NT2/D1 (cell line): ENCODE measurements around the gene RPTOR.

Source experiments
- DNase-seq: peaks from one replicate; pipeline ENCODE4 v3.0.0-alpha.2; 2011; ENCODE audit warnings: low read depth, low spot score
- H3K27me3 ChIP-seq: 2 replicates; pipeline ENCODE4 v1.6.0; 2011; ENCODE audit warnings: mild to moderate bottlenecking; ENCODE audit not compliant: insufficient read length, insufficient read depth
- H3K36me3 ChIP-seq: 2 replicates; pipeline ENCODE4 v1.6.1; 2011; ENCODE audit warnings: mild to moderate bottlenecking, low read length, mixed read lengths; ENCODE audit not compliant: insufficient read depth, insufficient read length
- H3K4me1 ChIP-seq: 2 replicates; pipeline ENCODE4 v1.5.1; 2011; ENCODE audit not compliant: insufficient read depth, insufficient read length
- H3K4me3 ChIP-seq: 2 replicates; pipeline ENCODE4 v1.5.1; 2011; ENCODE audit warnings: low read depth; ENCODE audit not compliant: insufficient read length
- H3K9ac ChIP-seq: 2 replicates; pipeline ENCODE4 v1.6.0; 2011; ENCODE audit warnings: low read depth; ENCODE audit not compliant: insufficient read length
- H3K9me3 ChIP-seq: 2 replicates; pipeline ENCODE4 v1.5.1; 2011; ENCODE audit warnings: mild to moderate bottlenecking, low read length; ENCODE audit not compliant: insufficient read depth
- SUZ12 ChIP-seq: IDR thresholded peaks from 2 replicates; pipeline ENCODE4 v1.6.1; 2011; ENCODE audit not compliant: insufficient read length, insufficient read depth; ENCODE audit errors: extremely low read depth
- YY1 ChIP-seq: IDR thresholded peaks from 2 replicates; pipeline ENCODE4 v1.6.1; 2011; ENCODE audit not compliant: insufficient read length, insufficient read depth
- ZNF274 ChIP-seq: IDR thresholded peaks from 2 replicates; pipeline ENCODE4 v1.6.1; 2011; ENCODE audit warnings: mild to moderate bottlenecking, low read depth, low read length

Gene RPTOR

DNA sequence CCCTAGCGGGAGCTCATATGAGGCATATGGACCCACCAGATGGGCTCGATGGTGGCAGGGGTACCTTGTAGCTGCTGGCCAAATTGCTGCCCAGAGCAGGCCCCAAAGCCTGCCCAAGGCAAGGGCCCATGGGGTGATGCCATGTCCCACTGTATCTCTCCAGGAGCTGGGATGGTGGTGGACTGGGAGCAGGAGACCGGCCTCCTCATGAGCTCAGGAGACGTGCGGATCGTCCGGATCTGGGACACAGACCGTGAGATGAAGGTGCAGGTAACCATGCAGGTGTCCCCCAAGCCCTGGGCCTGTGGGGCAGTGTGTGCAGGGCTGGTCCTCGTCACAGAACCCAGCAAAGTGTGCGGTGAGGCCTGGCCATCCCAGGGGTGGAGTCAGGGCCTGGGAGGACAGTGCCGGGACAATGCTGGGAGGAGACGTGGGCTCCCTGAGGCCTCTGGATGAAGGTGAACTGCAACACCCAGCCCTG, 412.9 kb downstream of the RPTOR start:
- Histone ChIP-seq H3K9ac (peak overlapping the region; percentile 28), H3K27me3 (no peaks in the 10 kb centered on the region), H3K4me3 (no peak overlapping the region), H3K4me1 (peaks cover 17% of the 10 kb centered on the region), H3K9me3 (peaks cover 6% of the 10 kb centered on the region; the same call in 1 of the 2 replicates), H3K36me3 (peaks cover 25% of the 10 kb centered on the region)
- TF ChIP-seq SUZ12: no peak
- TF ChIP-seq ZNF274: no peak
- DNase-seq: no peak

GRCh38 chr17:80959330-80960036, 414.8 kb downstream of the RPTOR start:
- peaks cover 21% of the 10 kb centered on the region for H3K4me1 ChIP-seq
- TF ChIP-seq ZNF274 (no peak), SUZ12 (no peak), YY1 (no peak)
- DNase-seq: no peak
- no peaks in the 10 kb centered on the region for H3K27me3 ChIP-seq
- no peak overlapping the region for H3K4me3 ChIP-seq
- H3K36me3 ChIP-seq: peaks cover 20% of the 10 kb centered on the region
- no peak overlapping the region for H3K9ac ChIP-seq
- peaks cover 6% of the 10 kb centered on the region; the same call in 1 of the 2 replicates for H3K9me3 ChIP-seq

- Histone ChIP-seq H3K9ac (peak overlapping the region; percentile 51), H3K4me1 (peaks cover 27% of the 10 kb centered on the region), H3K4me3 (no peak overlapping the region), H3K9me3 (peaks cover 3% of the 10 kb centered on the region; the same call in 1 of the 2 replicates), H3K27me3 (no peaks in the 10 kb centered on the region), H3K36me3 (peaks cover 24% of the 10 kb centered on the region)
- no peak for TF ChIP-seq ZNF274
- no peak for TF ChIP-seq YY1
- no peak for TF ChIP-seq SUZ12
- DNase-seq: no peak
These were observed 415.6 kb downstream of the RPTOR start for GRCh38 chr17:80960037-80960796.

DNA sequence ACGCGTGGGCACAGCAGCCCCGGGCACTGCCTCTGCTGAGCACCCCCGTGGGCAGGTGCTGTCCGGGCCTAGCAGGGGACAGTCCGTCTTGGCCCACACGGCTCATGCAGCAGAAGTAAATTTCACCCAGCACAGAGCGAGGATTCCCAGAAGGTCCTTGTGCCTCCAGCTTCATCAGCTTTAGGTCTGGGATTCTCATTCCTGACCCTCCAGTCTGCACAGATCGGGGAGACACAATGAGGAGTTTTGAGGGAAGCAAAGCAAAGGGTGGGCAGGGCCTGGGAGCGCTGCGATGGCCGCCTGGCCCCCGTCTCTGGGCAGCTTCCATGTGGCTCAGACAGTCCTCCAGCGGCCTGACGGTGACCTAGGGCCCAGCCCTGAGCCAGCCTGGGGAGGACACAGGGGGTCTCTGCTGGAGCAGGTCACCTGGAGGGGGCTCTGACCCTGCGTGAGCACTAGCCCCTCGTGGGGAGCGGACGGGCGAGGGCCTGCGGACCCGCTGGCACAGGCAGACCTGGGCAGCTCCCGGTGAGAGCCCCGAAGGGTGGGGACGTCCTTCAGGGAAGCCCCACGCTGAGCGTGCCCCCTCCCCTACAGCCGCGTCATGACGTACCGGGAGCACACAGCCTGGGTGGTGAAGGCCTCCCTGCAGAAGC, 416.3 kb downstream of the RPTOR start:
- Histone ChIP-seq H3K4me1 (peaks cover 27% of the 10 kb centered on the region), H3K4me3 (no peak overlapping the region), H3K36me3 (peaks cover 29% of the 10 kb centered on the region), H3K27me3 (no peaks in the 10 kb centered on the region), H3K9ac (peak overlapping the region; percentile 51), H3K9me3 (no peaks in the 10 kb centered on the region)
- no peak for DNase-seq
- TF ChIP-seq YY1 (no peak), SUZ12 (no peak)

GRCh38 chr17:80961541-80962330, 417.1 kb downstream of the RPTOR start:
- H3K4me3 ChIP-seq: no peak overlapping the region
- no peak overlapping the region for H3K9ac ChIP-seq
- H3K36me3 ChIP-seq: peaks cover 25% of the 10 kb centered on the region
- no peaks in the 10 kb centered on the region for H3K27me3 ChIP-seq
- peaks cover 27% of the 10 kb centered on the region for H3K4me1 ChIP-seq
- TF ChIP-seq SUZ12: no peak
- no peak for TF ChIP-seq ZNF274
- TF ChIP-seq YY1: no peak
- H3K9me3 ChIP-seq: no peaks in the 10 kb centered on the region
- DNase-seq: no peak

- Histone ChIP-seq H3K36me3 (peaks cover 21% of the 10 kb centered on the region), H3K27me3 (no peaks in the 10 kb centered on the region), H3K4me1 (peaks cover 25% of the 10 kb centered on the region), H3K4me3 (no peak overlapping the region), H3K9me3 (no peaks in the 10 kb centered on the region), H3K9ac (no peak overlapping the region)
- DNase-seq: no peak
- no peak for TF ChIP-seq YY1
- TF ChIP-seq SUZ12: no peak
- TF ChIP-seq ZNF274: no peak
These were observed 418.0 kb downstream of the RPTOR start for GRCh38 chr17:80962356-80963329.
